ENCODE measurements around the gene GRIP2. TPM values are rescaled to one million over a fixed set of nuclear protein-coding genes. Genes with fewer than 3 reads are reported as not detected.

The GRIP2 gene
- total and polyA plus RNA-seq, 2 of the 4 experiments (the other 2 are of a cell fraction): 0.05 TPM; not detected in 1

DNA sequence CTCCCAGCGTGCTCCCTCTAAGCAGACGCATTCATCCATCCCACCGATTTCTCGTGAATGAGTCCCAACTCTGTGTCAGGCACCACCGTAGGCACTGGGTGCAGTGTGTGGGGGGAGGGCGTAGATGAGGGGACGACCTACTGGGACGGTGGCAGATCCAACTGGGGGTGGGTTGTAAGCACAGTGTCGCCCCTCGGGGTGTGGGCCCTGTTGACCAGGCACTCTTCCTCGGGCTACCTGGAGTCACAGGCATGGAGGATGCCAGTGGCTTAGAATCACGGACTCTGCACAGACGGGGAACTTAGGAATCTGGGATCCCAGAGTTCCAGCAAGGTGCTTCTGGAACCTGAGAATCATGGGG is 71.5 kb downstream of the GRIP2 start:
- Histone ChIP-seq H2AFZ (replicated peaks; ENCODE audit: low read length, poor library complexity) (no peak overlapping the region), H3K36me3 (ENCODE audit: control insufficient read depth, insufficient read depth, low read length) (peaks cover 59% of the 10 kb centered on the region), H2BK5ac (ENCODE audit: low read depth, low read length, poor library complexity, severe bottlenecking) (no peak overlapping the region), H3K79me1 (ENCODE audit: low read depth in 1 of 2, low read length in 2 of 2) (peaks cover 0 to 15% of the 10 kb centered on the region in 2 experiments; a peak in 1 of 4 replicates), H3K27ac (ENCODE audit: insufficient read depth, low read length) (no peak overlapping the region), H3K9ac (ENCODE audit: low read depth, low read length) (no peak overlapping the region), H3K9me1 (ENCODE audit: insufficient read depth, low read length) (peaks cover 18% of the 10 kb centered on the region), H3K4me1 (ENCODE audit: control insufficient read depth, insufficient read depth, low read length) (peaks cover 15% of the 10 kb centered on the region), H4K91ac (ENCODE audit: insufficient read depth, low read depth, low read length) (no peak overlapping the region), H3K4ac (ENCODE audit: low read depth, low read length) (no peak overlapping the region; the same call in 1 of the 2 replicates), H2AK5ac (ENCODE audit: low read depth, low read length) (no peak overlapping the region), H3K9me3 (ENCODE audit: control insufficient read depth, insufficient read depth, low read length) (no peaks in the 10 kb centered on the region), H3K27me3 (ENCODE audit: control insufficient read depth, insufficient read depth, low read length) (no peaks in the 10 kb centered on the region), H3K18ac (ENCODE audit: low read depth, low read length) (no peak overlapping the region), H4K8ac (ENCODE audit: low read depth in 2 of 2, low read length in 2 of 2) (no peak overlapping the region), H2BK20ac (ENCODE audit: low read depth, low read length) (no peak overlapping the region), H3K23ac (ENCODE audit: low read depth, low read length) (no peak overlapping the region), H3K56ac (ENCODE audit: extremely low read depth, insufficient read depth, low read length) (no peak overlapping the region), H3K14ac (replicated peaks; ENCODE audit: low read depth, low read length) (no peak overlapping the region), H2BK120ac (ENCODE audit: low read depth, low read length) (no peak overlapping the region), H4K20me1 (ENCODE audit: insufficient read depth, low read length) (no peaks in the 10 kb centered on the region), H3K4me3 (ENCODE audit: insufficient read depth, low read depth, low read length) (no peak overlapping the region), H2BK15ac (ENCODE audit: low read depth, low read length) (no peak overlapping the region), H2AK9ac (replicated peaks; ENCODE audit: low read depth, low read length, poor library complexity) (peak overlapping the region; percentile 58), H3K4me2 (ENCODE audit: low read depth, low read length) (no peak overlapping the region), H4K5ac (ENCODE audit: low read depth, low read length) (no peak overlapping the region)
- intact Hi-C loops (cut with micrococcal nuclease): loop anchor here (1.0 to 5.0 kb wide), 3 partner anchors 207 to 341 kb away; partner anchors contain the start of gene TMEM43
- ATAC-seq (ENCODE audit: low read depth): no peak
- WGBS, 2 experiments (ENCODE audit: extremely low coverage in 2 of 2, insufficient read length in 1 of 2): 78% methylated on average over 8 of the region's 13 CpGs; no CpG with 5 or more reads in 1 of the 2 experiments
- dilution Hi-C loops (cut with HindIII; ENCODE audit: low sequenced_read_pairs, unreplicated experiment): no loop called here
- in situ Hi-C loops (cut with MboI; ENCODE audit: low sequenced_read_pairs): loop anchor here (10.0 kb wide), 1 partner anchor 574 kb away; no protein-coding TSS in a partner anchor
- POLR2A ChIA-PET (ENCODE audit: unreplicated experiment): no interaction called here
- CTCF ChIA-PET: interaction anchor here (0.6 to 2.4 kb wide), 4 partner anchors 35 to 343 kb away, joined by 3 to 17 read pairs (median 4); no protein-coding TSS in a partner anchor
- DNase-seq: no peak
- TF ChIP-seq CHD1 (IDR thresholded peaks at IDR 0.05; ENCODE audit: low read depth, low read length) (no peak), MAZ (IDR thresholded peaks at IDR 0.05; ENCODE audit: borderline replicate concordance, low read depth, low read length) (no peak), RFX5 (IDR thresholded peaks at IDR 0.05; ENCODE audit: low read depth, low read length) (no peak), POLR2A (IDR thresholded peaks at IDR 0.05; ENCODE audit: low read depth, low read length) (no peak), RCOR1 (IDR thresholded peaks at IDR 0.05; ENCODE audit: insufficient replicate concordance, low read length) (no peak)
- TF ChIP-seq, protein P1, sequence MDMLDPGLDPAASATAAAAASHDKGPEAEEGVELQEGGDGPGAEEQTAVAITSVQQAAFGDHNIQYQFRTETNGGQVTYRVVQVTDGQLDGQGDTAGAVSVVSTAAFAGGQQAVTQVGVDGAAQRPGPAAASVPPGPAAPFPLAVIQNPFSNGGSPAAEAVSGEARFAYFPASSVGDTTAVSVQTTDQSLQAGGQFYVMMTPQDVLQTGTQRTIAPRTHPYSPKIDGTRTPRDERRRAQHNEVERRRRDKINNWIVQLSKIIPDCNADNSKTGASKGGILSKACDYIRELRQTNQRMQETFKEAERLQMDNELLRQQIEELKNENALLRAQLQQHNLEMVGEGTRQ (IDR thresholded peaks at IDR 0.05; ENCODE audit: low read depth, low read length): no peak
- no TSS peak for BruUV-seq (replicated peaks)

All from IMR-90 (cell line).